GM21447 (cell line): Measurements from ENCODE around the gene PMPCA.

Experiments
- ATAC-seq: cut with Tn5 transposase; IDR thresholded peaks from one replicate; pipeline ENCODE4 v1.9.1; 2021; ENCODE audit not compliant: unreplicated experiment

The PMPCA gene

GRCh38 chr9:136373300-136374182 lies 36.9 kb upstream of the PMPCA start, which contains the start of gene CARD9:
Gene CARD9, minus strand, starts transcription at chr9:136373669. Its CDS starts 1,591 bp downstream, at chr9:136372078.
- ATAC-seq = no peak

GRCh38 chr9:136374183-136374575 lies 36.3 kb upstream of the PMPCA start:
- ATAC-seq = no peak

- no peak for ATAC-seq
Measured at GRCh38 chr9:136375096-136375495, 35.4 kb upstream of the PMPCA start.

GRCh38 chr9:136376457-136376856 lies 34.0 kb upstream of the PMPCA start:
- ATAC-seq = no peak

GRCh38 chr9:136377341-136378169 lies 32.9 kb upstream of the PMPCA start:
- no peak for ATAC-seq

- ATAC-seq = no peak
Measured at GRCh38 chr9:136378170-136379002, 32.1 kb upstream of the PMPCA start.

- no peak for ATAC-seq
Measured at GRCh38 chr9:136379003-136379287, 31.5 kb upstream of the PMPCA start.

- no peak for ATAC-seq
Measured at GRCh38 chr9:136379401-136379800, 31.1 kb upstream of the PMPCA start.

- no peak for ATAC-seq
Measured at GRCh38 chr9:136379891-136380290, 30.6 kb upstream of the PMPCA start.

GRCh38 chr9:136380381-136380780 lies 30.1 kb upstream of the PMPCA start:
- ATAC-seq = no peak

- no peak for ATAC-seq
Measured at GRCh38 chr9:136381311-136381710, 29.1 kb upstream of the PMPCA start.

GRCh38 chr9:136381966-136382513 lies 28.4 kb upstream of the PMPCA start:
- ATAC-seq = no peak

GRCh38 chr9:136383436-136383835 lies 27.0 kb upstream of the PMPCA start:
- no peak for ATAC-seq

- ATAC-seq = no peak
Measured at GRCh38 chr9:136385015-136385414, 25.4 kb upstream of the PMPCA start.

- no peak for ATAC-seq
Measured at GRCh38 chr9:136386018-136386417, 24.4 kb upstream of the PMPCA start.

GRCh38 chr9:136387217-136387616 lies 23.2 kb upstream of the PMPCA start:
- ATAC-seq = no peak

- no peak for ATAC-seq
Measured at GRCh38 chr9:136389396-136389795, 21.1 kb upstream of the PMPCA start.

- no peak for ATAC-seq
Measured at GRCh38 chr9:136391737-136392537, 18.5 kb upstream of the PMPCA start.

GRCh38 chr9:136392538-136393449 lies 17.7 kb upstream of the PMPCA start:
- ATAC-seq = no peak
